ENCODE results near the gene AOPEP. TPM values are rescaled to one million over a fixed set of nuclear protein-coding genes. Genes with fewer than 3 reads are reported as not detected.

AOPEP gene
- total RNA-seq, 1 donor from 2014 or later = 175 TPM

- H3K27me3 ChIP-seq (ENCODE audit: low read depth) = no peaks in the 10 kb centered on the region
- intact Hi-C loops (cut with micrococcal nuclease) = no loop called here
- TF ChIP-seq CTCF (IDR thresholded peaks at IDR 0.05; ENCODE audit: borderline replicate concordance) = no peak
- peaks cover 75% of the 10 kb centered on the region for H3K4me1 ChIP-seq
- DNase-seq = no peak
- H3K9me3 ChIP-seq (replicated peaks) = no peaks in the 10 kb centered on the region
- H3K4me3 ChIP-seq = no peak overlapping the region
- peaks cover 8% of the 10 kb centered on the region for H3K36me3 ChIP-seq
- peak overlapping the region; percentile 57 for H3K27ac ChIP-seq (replicated peaks)
Measured at GRCh38 chr9:95102572-95102971, 376.1 kb downstream of the AOPEP start.

GRCh38 chr9:95103281-95103771, 376.8 kb downstream of the AOPEP start:
- H3K27ac ChIP-seq (replicated peaks) = peak overlapping the region; percentile 57
- H3K4me1 ChIP-seq = peaks cover 71% of the 10 kb centered on the region
- intact Hi-C loops (cut with micrococcal nuclease) = no loop called here
- H3K9me3 ChIP-seq (replicated peaks) = no peaks in the 10 kb centered on the region
- TF ChIP-seq CTCF (IDR thresholded peaks at IDR 0.05; ENCODE audit: borderline replicate concordance) = no peak
- peaks cover 8% of the 10 kb centered on the region for H3K36me3 ChIP-seq
- no peak overlapping the region for H3K4me3 ChIP-seq
- no peaks in the 10 kb centered on the region for H3K27me3 ChIP-seq (ENCODE audit: low read depth)
- DNase-seq = peak; percentile 58

- TF ChIP-seq CTCF (IDR thresholded peaks at IDR 0.05; ENCODE audit: borderline replicate concordance) = no peak
- no peak overlapping the region for H3K4me3 ChIP-seq
- intact Hi-C loops (cut with micrococcal nuclease) = no loop called here
- peak overlapping the region; percentile 57 for H3K27ac ChIP-seq (replicated peaks)
- DNase-seq = no peak
- peaks cover 69% of the 10 kb centered on the region for H3K4me1 ChIP-seq
- no peaks in the 10 kb centered on the region for H3K27me3 ChIP-seq (ENCODE audit: low read depth)
- H3K36me3 ChIP-seq = peaks cover 8% of the 10 kb centered on the region
- no peaks in the 10 kb centered on the region for H3K9me3 ChIP-seq (replicated peaks)
Measured at GRCh38 chr9:95103871-95104580, 377.5 kb downstream of the AOPEP start.

DNA sequence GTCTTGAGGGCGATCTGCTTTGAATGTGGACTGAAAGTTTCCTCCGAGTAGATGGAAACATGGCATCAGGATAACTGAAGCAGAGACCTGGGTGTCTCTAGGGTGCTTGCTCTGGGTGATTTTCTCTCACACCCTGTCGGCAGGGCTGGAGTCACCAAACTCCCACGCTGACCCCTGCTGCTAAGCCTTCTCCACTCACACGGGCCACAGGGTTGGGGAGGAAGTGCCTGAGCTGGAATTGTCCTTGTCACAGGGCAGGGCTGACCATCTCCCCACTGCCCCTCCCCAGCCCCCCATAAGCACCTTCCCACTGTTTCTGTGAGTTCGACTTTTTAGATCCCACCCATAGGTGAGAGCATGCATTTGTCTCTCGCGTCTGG, 378.1 kb downstream of the AOPEP start:
- Histone ChIP-seq H3K4me1 (peaks cover 66% of the 10 kb centered on the region), H3K4me3 (no peak overlapping the region), H3K27ac (replicated peaks) (peak overlapping the region; percentile 57), H3K9me3 (replicated peaks) (no peaks in the 10 kb centered on the region), H3K36me3 (peaks cover 10% of the 10 kb centered on the region), H3K27me3 (ENCODE audit: low read depth) (no peaks in the 10 kb centered on the region)
- no peak for DNase-seq
- TF ChIP-seq CTCF (IDR thresholded peaks at IDR 0.05; ENCODE audit: borderline replicate concordance) = no peak
- intact Hi-C loops (cut with micrococcal nuclease) = no loop called here

DNA sequence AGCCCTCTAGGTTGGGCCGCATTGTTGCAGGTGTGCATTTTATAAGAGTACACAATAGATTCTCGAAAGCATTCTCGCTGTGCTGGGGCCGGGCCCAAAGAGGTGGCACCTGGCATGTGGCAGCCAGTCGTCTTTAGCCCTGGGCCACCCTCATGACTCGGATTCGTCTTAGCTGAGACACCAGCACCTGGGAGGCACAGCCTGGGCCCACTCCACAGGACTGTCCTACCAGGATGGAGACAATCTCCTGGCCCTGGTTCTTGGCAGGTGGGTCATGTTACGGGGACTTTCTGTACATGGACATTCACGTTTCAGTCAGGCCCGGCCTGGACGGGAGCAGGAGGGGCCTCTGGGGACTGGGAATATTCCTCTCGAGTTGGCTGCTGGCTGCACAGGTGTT, 378.5 kb downstream of the AOPEP start:
- Histone ChIP-seq H3K27ac (replicated peaks) (peak overlapping the region; percentile 57), H3K36me3 (peaks cover 14% of the 10 kb centered on the region), H3K4me1 (peaks cover 61% of the 10 kb centered on the region), H3K9me3 (replicated peaks) (no peaks in the 10 kb centered on the region), H3K27me3 (ENCODE audit: low read depth) (no peaks in the 10 kb centered on the region), H3K4me3 (no peak overlapping the region)
- no peak for DNase-seq
- intact Hi-C loops (cut with micrococcal nuclease) = no loop called here
- no peak for TF ChIP-seq CTCF (IDR thresholded peaks at IDR 0.05; ENCODE audit: borderline replicate concordance)
